ENCODE data around the gene HSPB7. TPM values are rescaled to one million over a fixed set of nuclear protein-coding genes. Genes with fewer than 3 reads are reported as not detected.

The HSPB7 gene
- polyA plus RNA-seq, 3 donors = not detected

DNA sequence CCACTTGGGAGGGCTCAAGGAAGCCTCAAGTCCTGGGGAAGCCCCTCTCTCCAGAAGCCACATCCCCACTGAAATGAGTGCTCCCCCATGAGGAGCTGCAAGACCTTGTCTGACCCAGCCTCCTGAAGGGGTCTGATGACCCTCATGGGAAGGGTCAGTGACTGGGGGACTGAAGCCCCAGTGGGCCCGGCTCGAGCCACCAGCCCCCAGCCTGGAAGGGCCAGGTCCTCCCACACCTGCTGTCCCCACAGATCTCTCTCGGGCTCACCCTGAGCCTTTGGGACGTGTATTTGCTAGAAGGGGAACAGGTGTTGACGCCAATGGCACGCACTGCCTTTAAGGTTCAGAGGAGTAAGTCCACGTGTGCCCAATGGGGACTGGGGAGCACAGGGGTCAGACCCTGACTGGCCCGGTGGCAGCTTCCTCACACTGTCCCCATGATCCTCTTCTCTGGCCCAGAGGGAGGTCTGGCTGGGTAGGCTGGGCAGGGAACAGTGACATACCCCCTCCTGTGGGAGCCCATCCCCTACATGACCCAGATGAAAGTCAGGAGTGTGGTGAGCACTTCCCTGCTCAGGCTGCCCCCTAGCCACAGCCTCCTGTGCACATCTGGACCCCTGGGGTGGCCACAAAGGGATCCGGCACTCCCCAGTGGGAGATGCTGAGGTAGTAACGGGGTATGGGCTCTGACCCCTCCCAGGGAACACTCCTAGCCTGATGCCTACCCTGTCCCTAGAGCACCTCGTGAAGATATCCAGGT lies 26.2 kb downstream of the HSPB7 start:
- no peak overlapping the region for H2AFZ ChIP-seq (ENCODE audit: insufficient read depth, low read depth, low read length, poor library complexity, severe bottlenecking)
- 93% methylated on average over 5 of the region's 11 CpGs for WGBS (ENCODE audit: insufficient coverage)
- TF ChIP-seq, protein P1, sequence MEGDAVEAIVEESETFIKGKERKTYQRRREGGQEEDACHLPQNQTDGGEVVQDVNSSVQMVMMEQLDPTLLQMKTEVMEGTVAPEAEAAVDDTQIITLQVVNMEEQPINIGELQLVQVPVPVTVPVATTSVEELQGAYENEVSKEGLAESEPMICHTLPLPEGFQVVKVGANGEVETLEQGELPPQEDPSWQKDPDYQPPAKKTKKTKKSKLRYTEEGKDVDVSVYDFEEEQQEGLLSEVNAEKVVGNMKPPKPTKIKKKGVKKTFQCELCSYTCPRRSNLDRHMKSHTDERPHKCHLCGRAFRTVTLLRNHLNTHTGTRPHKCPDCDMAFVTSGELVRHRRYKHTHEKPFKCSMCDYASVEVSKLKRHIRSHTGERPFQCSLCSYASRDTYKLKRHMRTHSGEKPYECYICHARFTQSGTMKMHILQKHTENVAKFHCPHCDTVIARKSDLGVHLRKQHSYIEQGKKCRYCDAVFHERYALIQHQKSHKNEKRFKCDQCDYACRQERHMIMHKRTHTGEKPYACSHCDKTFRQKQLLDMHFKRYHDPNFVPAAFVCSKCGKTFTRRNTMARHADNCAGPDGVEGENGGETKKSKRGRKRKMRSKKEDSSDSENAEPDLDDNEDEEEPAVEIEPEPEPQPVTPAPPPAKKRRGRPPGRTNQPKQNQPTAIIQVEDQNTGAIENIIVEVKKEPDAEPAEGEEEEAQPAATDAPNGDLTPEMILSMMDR (IDR thresholded peaks at IDR 0.05) = no peak
- Mint-ChIP-seq H3K27ac (peak overlapping the region in 1 of 7 donors; percentile 30), H3K27me3 (ENCODE audit: low read depth in 3 of 3) (peaks cover 0 to 4% (median 1%) of the 10 kb centered on the region in 3 donors), H3K36me3 (no peaks in the 10 kb centered on the region), H3K9me3 (peaks cover 0 to 2% (median 0%) of the 10 kb centered on the region in 7 donors), H3K4me1 (no peaks in the 10 kb centered on the region), H3K4me3 (no peak overlapping the region)
- no peak overlapping the region for H3K4me3 ChIP-seq (replicated peaks in 1 of 3; ENCODE audit: low read depth in 2 of 3, low read length in 3 of 3)
- H3K4me1 ChIP-seq (ENCODE audit: control insufficient read depth in 1 of 2, insufficient read depth in 2 of 2, low read length in 2 of 2) = no peaks in the 10 kb centered on the region
- H3K4me2 ChIP-seq (replicated peaks; ENCODE audit: extremely low read depth, low read length, poor library complexity, severe bottlenecking) = no peak overlapping the region
- H3K27ac ChIP-seq (ENCODE audit: low read depth in 1 of 2, low read length in 2 of 2) = no peak overlapping the region
- no peaks in the 10 kb centered on the region for H3K36me3 ChIP-seq (replicated peaks in 1 of 2; ENCODE audit: control insufficient read depth in 1 of 2, insufficient read depth in 2 of 2, low read length in 2 of 2)
- no peak overlapping the region for H3K9ac ChIP-seq (ENCODE audit: insufficient read depth, low read length, poor library complexity, severe bottlenecking)
- no peaks in the 10 kb centered on the region for H3K9me3 ChIP-seq (replicated peaks in 1 of 2; ENCODE audit: control insufficient read depth in 1 of 2, insufficient read depth in 1 of 2, low read length in 2 of 2)
- DNase-seq = no peak
- no peaks in the 10 kb centered on the region for H3K79me2 ChIP-seq (ENCODE audit: insufficient read depth, low read length)
- H4K20me1 ChIP-seq (ENCODE audit: insufficient read depth, low read length) = no peaks in the 10 kb centered on the region
- H3K27me3 ChIP-seq (ENCODE audit: control insufficient read depth in 2 of 2, insufficient read depth in 2 of 2, low read length in 2 of 2) = no peaks in the 10 kb centered on the region
- intact Hi-C loops (cut with micrococcal nuclease) = loop anchor here (5.0 kb wide), 3 partner anchors 49 to 189 kb away; no protein-coding TSS in a partner anchor

- H3K27ac Mint-ChIP-seq = no peak overlapping the region
- no peaks in the 10 kb centered on the region for H3K36me3 Mint-ChIP-seq
- H3K36me3 ChIP-seq (replicated peaks in 1 of 2; ENCODE audit: control insufficient read depth in 1 of 2, insufficient read depth in 2 of 2, low read length in 2 of 2) = no peaks in the 10 kb centered on the region
- TF ChIP-seq, protein P1 (IDR thresholded peaks at IDR 0.05) = no peak
- peaks cover 0 to 4% (median 2%) of the 10 kb centered on the region in 3 donors for H3K27me3 Mint-ChIP-seq (ENCODE audit: low read depth in 3 of 3)
- WGBS (ENCODE audit: insufficient coverage) = 81% methylated on average over 8 of the region's 9 CpGs
- no peak overlapping the region for H3K4me2 ChIP-seq (replicated peaks; ENCODE audit: extremely low read depth, low read length, poor library complexity, severe bottlenecking)
- H3K27ac ChIP-seq (ENCODE audit: low read depth in 1 of 2, low read length in 2 of 2) = no peak overlapping the region
- no peak overlapping the region for H3K9ac ChIP-seq (ENCODE audit: insufficient read depth, low read length, poor library complexity, severe bottlenecking)
- no peaks in the 10 kb centered on the region for H3K27me3 ChIP-seq (ENCODE audit: control insufficient read depth in 2 of 2, insufficient read depth in 2 of 2, low read length in 2 of 2)
- H3K9me3 Mint-ChIP-seq = peaks cover 0 to 2% (median 0%) of the 10 kb centered on the region in 7 donors
- H3K4me3 Mint-ChIP-seq = no peak overlapping the region
- H3K79me2 ChIP-seq (ENCODE audit: insufficient read depth, low read length) = no peaks in the 10 kb centered on the region
- H3K9me3 ChIP-seq (replicated peaks in 1 of 2; ENCODE audit: control insufficient read depth in 1 of 2, insufficient read depth in 1 of 2, low read length in 2 of 2) = no peaks in the 10 kb centered on the region
- DNase-seq = no peak
- intact Hi-C loops (cut with micrococcal nuclease) = loop anchor here (5.0 kb wide), 3 partner anchors 47 to 187 kb away; no protein-coding TSS in a partner anchor
- H4K20me1 ChIP-seq (ENCODE audit: insufficient read depth, low read length) = no peaks in the 10 kb centered on the region
- no peak overlapping the region for H3K4me3 ChIP-seq (replicated peaks in 1 of 3; ENCODE audit: low read depth in 2 of 3, low read length in 3 of 3)
- H3K4me1 ChIP-seq (ENCODE audit: control insufficient read depth in 1 of 2, insufficient read depth in 2 of 2, low read length in 2 of 2) = peaks cover 7 to 8% of the 10 kb centered on the region in 2 donors
- peaks cover 10% of the 10 kb centered on the region for H3K4me1 Mint-ChIP-seq
- H2AFZ ChIP-seq (ENCODE audit: insufficient read depth, low read depth, low read length, poor library complexity, severe bottlenecking) = no peak overlapping the region
Measured at GRCh38 chr1:15989776-15990175, 28.1 kb downstream of the HSPB7 start.
